ENCODE measurements around the gene PSMB9.
A peak's percentile ranks its signal among the peaks of the same experiment; 100 is the strongest.

Gene PSMB9

DNA sequence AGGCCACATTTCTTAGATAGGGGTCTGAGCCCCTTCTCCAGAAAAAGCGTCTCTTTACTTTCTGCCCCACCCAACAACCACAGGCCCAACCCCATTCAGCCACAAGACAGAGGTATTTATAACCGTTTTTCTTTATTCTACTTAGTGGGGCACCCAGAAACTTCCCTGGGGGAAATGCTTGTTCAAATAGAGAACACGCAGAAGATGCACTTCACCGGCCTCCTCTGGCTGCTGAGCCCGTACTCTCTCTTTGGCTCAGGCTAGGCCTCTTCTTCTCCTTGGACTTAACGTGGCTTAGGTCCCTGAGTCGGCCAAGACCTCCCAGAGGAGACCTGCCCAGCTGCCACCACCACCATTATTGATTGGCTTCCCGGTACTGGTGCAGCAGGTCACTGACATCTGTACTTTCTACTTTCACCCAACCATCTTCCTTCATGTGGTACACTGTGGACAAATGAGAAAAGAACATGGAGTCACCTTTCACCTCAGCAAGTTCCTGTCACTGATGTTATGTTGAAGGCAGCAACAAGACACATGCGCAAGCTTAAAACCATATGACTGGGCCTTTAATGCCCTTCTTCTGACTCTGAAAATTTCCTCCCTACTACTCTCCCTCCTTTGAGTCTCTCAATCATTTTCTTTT lies 13.3 kb upstream of the PSMB9 start:
- DNase-seq, result no peak

DNA sequence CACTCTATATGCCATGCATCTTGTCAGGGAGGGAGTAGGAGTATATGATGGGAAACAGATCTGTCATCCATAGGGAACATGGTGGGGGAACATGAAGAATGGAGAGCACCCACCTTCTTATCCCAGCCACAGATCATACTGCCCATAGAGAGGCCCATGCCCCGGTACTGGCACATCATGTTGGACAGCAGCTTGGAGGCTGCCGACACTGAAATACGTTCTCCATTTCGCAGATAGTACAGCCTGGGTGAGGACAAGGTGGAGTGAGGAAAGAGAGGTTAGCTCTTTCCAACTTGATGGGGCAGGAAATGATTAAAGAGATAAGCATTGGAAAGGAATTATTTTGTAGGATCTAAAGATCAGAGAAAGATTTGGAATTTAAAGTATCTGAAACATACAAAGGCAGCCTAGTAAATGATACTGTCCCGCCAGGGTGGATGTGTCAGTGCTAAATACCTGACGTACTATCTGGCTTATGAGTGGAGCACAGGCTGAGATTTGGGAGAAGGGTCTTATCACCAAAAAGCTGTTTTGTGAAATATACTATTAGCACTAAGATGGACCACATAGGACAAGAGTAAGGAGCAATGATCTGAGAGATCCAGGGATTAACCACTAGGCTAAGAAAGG lies 11.9 kb upstream of the PSMB9 start:
- DNase-seq, result no peak

GRCh38 chr6:32842690-32843089 lies 11.3 kb upstream of the PSMB9 start:
- no peak for DNase-seq

DNA sequence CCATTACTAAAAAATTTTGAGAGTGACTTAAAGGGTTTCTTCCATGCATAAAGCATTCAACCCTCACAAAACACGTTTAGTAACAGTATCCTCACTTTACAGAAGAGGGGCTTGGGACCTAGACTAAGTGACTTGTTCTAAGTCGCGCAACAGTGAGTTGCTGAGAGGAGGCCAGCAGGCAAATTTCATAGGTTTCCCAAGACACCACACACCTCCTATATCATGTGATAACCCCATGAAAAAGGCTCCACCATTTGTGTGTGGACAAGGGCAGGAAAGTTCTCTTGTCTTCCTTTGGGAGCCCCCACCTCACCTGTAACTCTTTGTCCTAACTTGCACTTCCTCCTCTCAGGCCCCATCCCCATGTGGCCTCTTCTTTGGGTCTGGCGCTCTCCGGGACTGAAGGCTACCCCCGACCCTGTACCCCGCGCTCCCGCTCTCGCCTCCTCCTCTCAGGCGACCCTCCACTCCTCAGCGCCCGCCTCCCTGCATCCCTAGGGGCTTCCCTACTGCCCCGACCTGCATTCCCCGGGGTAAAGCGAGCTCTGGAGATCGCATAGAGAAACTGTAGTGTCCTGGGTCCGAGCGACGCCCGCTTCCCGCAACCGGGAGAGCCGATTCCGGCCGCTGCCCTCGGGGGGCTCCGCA lies 10.5 kb upstream of the PSMB9 start:
- DNase-seq, result no peak

GRCh38 chr6:32843979-32844838 lies 9.8 kb upstream of the PSMB9 start, which contains the start of gene PSMB8:
Gene PSMB8 (minus strand): TSS chr6:32844047. CDS start chr6:32843996, 51 bp downstream.
- peak; percentile 90 for DNase-seq

GRCh38 chr6:32844839-32845383 lies 9.1 kb upstream of the PSMB9 start:
- DNase-seq, result no peak

DNA sequence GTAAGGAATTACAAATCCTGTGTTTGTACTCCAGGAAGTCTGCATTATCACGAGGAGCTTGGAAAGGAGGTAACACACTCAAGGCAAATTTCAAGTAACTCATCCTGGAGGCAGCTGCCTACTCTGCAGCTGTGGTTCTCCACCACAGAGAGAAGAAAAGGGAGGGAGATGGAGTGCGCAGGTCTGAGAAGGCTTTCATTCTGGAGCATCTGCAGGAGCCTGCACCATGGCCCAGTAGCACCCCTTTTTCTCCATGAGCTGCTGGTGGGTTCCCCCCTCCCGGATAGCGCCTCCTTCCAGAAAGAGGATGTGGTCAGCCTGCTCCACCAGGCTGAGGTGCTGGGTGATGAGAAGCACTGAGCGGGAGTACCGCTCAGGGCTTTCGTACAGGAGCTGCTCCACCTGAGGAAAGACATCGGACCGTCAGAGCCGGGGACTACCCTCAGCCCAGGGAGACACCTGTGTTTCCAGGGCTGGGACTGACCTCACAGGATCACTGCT lies 8.6 kb upstream of the PSMB9 start:
- no peak for DNase-seq

- DNase-seq, result no peak
These were observed 7.0 kb upstream of the PSMB9 start for GRCh38 chr6:32847004-32847403.

- DNase-seq, result no peak
These were observed 6.2 kb upstream of the PSMB9 start for GRCh38 chr6:32847795-32848194.

- no peak for DNase-seq
These were observed 4.9 kb upstream of the PSMB9 start for GRCh38 chr6:32849126-32849525.

- no peak for DNase-seq
These were observed 3.0 kb upstream of the PSMB9 start for GRCh38 chr6:32851025-32851424.

- no peak for DNase-seq
These were observed 1.8 kb upstream of the PSMB9 start for GRCh38 chr6:32852018-32852843.

DNA sequence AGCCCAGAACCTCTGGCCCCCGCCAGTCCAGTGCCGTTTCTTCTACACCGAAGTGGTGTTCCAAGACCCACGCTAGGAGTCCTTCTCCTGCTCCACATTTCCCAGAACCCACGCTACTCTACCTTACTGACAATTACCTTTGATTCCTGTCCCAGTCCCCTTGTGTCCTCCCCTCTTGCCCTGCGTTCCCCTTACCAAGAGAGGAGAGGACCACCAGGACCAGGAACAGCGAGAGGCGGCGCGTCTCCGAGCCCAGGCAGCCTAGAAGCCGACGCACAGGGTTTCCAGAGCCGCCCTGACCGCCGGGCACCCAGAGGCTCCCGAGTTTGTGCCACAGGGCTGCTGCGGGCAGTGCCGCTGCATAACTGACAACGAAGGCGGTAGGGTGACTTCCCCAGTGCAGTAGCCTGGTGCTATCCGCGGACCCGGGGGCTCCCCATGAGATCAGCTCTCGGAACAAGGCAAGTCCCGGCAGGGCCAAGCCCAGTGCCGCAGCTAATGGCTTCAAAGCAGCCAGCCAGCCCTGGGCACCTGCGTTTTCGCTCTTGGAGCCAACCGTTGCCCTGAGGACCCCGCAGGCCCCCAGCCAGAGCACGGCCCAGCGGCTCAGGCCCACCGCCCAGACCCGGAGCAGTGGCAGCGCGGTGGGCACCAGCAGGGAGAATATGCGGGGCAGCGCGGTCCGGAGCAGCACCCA lies 1.0 kb upstream of the PSMB9 start:
- DNase-seq, result no peak

GRCh38 chr6:32854376-32855178 lies 585 bp downstream of the PSMB9 start:
- no peak for DNase-seq

GRCh38 chr6:32855467-32856174 lies 1.6 kb downstream of the PSMB9 start:
- no peak for DNase-seq

GRCh38 chr6:32857156-32857891 lies 3.3 kb downstream of the PSMB9 start:
- no peak for DNase-seq

- DNase-seq, result no peak
These were observed 4.2 kb downstream of the PSMB9 start for GRCh38 chr6:32858194-32858593.

- DNase-seq, result no peak
These were observed 6.7 kb downstream of the PSMB9 start for GRCh38 chr6:32860674-32861073.

- no peak for DNase-seq
These were observed 8.7 kb downstream of the PSMB9 start for GRCh38 chr6:32862725-32863124.
